Esophagus squamous epithelium (tissue), 4 donors: Measurements from ENCODE around the gene SLC9A8.

ENCODE experiments used
- POLR2A ChIP-seq, 4 donors: fragments of 450-650 bp; IDR thresholded peaks; one replicate each; pipeline ENCODE4 v1.6.1; 2017; ENCODE audit warnings: antibody characterized with exemption in 4 of 4, mild to moderate bottlenecking in 4 of 4, moderate library complexity in 3 of 4
- TF ChIP-seq, protein P1 (sequence below), 6 experiments: fragments of 450-650 bp in 4 of 6; fragments of 200-600 bp in 2 of 6; sonication (generic) in 2 of 6; IDR thresholded peaks; one replicate each; pipeline ENCODE4 v1.5.1; 2016 to 2019; ENCODE audit warnings: antibody characterized with exemption in 6 of 6, mild to moderate bottlenecking in 4 of 6, moderate library complexity in 4 of 6

DNA sequence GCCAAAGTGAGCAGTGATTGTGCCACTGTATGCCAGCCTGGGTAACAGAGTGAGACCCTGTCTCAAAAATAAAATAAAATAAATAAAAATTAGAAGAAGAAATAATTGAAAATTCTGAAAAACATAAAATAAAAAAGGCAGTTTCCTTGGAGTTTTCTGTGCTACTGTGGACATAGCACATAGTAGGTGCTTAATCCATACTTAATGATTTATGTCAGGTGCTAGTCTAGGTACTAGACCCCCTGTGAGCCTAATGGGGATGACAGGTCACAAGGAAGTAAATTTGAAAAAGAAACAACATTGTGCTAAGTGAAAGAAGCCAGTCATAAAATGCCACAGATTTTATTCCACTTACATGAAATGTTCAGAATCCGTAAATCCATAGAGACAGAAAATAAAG is 9.2 kb upstream of the SLC9A8 start:
- TF ChIP-seq, protein P1, sequence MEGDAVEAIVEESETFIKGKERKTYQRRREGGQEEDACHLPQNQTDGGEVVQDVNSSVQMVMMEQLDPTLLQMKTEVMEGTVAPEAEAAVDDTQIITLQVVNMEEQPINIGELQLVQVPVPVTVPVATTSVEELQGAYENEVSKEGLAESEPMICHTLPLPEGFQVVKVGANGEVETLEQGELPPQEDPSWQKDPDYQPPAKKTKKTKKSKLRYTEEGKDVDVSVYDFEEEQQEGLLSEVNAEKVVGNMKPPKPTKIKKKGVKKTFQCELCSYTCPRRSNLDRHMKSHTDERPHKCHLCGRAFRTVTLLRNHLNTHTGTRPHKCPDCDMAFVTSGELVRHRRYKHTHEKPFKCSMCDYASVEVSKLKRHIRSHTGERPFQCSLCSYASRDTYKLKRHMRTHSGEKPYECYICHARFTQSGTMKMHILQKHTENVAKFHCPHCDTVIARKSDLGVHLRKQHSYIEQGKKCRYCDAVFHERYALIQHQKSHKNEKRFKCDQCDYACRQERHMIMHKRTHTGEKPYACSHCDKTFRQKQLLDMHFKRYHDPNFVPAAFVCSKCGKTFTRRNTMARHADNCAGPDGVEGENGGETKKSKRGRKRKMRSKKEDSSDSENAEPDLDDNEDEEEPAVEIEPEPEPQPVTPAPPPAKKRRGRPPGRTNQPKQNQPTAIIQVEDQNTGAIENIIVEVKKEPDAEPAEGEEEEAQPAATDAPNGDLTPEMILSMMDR (IDR thresholded peaks at IDR 0.05): no peak
- no peak for TF ChIP-seq POLR2A (IDR thresholded peaks at IDR 0.05)
